LNCaP clone FGC (cell line): ENCODE measurements around the gene UBIAD1.
A peak's percentile ranks its signal among the peaks of the same experiment; 100 is the strongest.

ENCODE experiments used
- DNase-seq: peaks from one replicate; pipeline ENCODE4 v3.0.0-alpha.2; 2011; ENCODE audit warnings: low read depth
- H3K4me3 ChIP-seq: 2 replicates; pipeline ENCODE4 v1.5.1; 2011; ENCODE audit warnings: mild to moderate bottlenecking, low read depth, low read length, control low read depth
- TF ChIP-seq, protein P1 (sequence below): IDR thresholded peaks from 2 replicates; pipeline ENCODE4 v1.5.1; 2012; ENCODE audit warnings: mild to moderate bottlenecking; ENCODE audit not compliant: control insufficient read depth, insufficient read depth; ENCODE audit errors: extremely low read depth

UBIAD1 gene

GRCh38 chr1:11279630-11280029 is 6.6 kb downstream of the UBIAD1 start:
- DNase-seq, result no peak
- no peak overlapping the region for H3K4me3 ChIP-seq
- TF ChIP-seq, protein P1, sequence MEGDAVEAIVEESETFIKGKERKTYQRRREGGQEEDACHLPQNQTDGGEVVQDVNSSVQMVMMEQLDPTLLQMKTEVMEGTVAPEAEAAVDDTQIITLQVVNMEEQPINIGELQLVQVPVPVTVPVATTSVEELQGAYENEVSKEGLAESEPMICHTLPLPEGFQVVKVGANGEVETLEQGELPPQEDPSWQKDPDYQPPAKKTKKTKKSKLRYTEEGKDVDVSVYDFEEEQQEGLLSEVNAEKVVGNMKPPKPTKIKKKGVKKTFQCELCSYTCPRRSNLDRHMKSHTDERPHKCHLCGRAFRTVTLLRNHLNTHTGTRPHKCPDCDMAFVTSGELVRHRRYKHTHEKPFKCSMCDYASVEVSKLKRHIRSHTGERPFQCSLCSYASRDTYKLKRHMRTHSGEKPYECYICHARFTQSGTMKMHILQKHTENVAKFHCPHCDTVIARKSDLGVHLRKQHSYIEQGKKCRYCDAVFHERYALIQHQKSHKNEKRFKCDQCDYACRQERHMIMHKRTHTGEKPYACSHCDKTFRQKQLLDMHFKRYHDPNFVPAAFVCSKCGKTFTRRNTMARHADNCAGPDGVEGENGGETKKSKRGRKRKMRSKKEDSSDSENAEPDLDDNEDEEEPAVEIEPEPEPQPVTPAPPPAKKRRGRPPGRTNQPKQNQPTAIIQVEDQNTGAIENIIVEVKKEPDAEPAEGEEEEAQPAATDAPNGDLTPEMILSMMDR, result no peak

- TF ChIP-seq, protein P1, result no peak
- no peak for DNase-seq
- no peak overlapping the region for H3K4me3 ChIP-seq
Measured at GRCh38 chr1:11280719-11281376, 7.8 kb downstream of the UBIAD1 start.

DNA sequence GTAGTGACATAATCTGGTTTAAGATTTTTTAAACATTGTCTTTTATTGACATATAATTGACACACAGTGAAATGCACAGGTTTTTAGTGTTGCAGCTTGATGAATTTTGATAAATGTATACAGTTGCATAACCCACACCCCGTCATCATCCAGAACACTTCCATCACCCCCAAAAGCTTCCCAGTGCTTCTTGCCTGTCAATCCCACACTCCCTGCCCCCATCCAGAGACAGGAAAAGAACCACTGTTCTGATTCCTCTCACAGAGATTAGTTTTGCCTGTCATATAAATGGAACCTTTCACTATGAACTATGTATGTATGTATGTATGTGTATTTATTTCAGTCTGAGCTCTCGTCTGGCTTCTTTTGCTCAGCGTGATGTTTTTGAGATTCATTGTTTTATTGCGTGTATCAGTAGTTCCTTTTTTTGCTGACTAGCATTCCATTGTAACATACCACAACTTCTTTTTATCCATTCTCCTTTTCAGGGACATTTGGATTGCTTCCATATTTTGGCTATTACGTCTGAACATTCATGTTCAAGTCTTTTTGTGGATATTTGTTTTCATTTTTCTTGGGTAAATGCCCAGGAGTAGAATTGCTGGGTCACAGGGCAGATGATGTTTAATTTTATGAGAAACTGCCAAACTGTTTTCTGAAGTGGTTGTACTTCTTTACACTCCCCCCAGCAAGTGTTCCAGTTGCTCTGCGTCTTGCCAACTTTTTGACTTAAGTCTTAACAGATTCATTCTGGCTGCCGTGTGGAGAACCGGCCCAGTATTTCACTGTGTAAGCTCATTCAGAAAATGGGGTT is 8.7 kb downstream of the UBIAD1 start:
- DNase-seq, result peak; percentile 89

GRCh38 chr1:11283151-11283550 is 10.2 kb downstream of the UBIAD1 start:
- DNase-seq, result no peak
- no peak overlapping the region for H3K4me3 ChIP-seq
- TF ChIP-seq, protein P1, result no peak

More for the DNA sequence above, 8.7 kb downstream of the UBIAD1 start:
- H3K4me3 ChIP-seq, result peak overlapping the region; percentile 9; the same call in 1 of the 2 replicates
- TF ChIP-seq, protein P1, result no peak

- H3K4me3 ChIP-seq, result no peak overlapping the region
- TF ChIP-seq, protein P1, result no peak
- no peak for DNase-seq
Measured at GRCh38 chr1:11284784-11285183, 11.8 kb downstream of the UBIAD1 start.

GRCh38 chr1:11285883-11286734 is 13.1 kb downstream of the UBIAD1 start:
- DNase-seq, result no peak
- H3K4me3 ChIP-seq, result no peak overlapping the region
- TF ChIP-seq, protein P1, result peak; percentile 45
